Type B pancreatic cell (in vitro differentiated cells): ENCODE results near the gene ALDOA. TPM values are rescaled to one million over a fixed set of nuclear protein-coding genes. Genes with fewer than 3 reads are reported as not detected.

Experiments
- DNase-seq: peaks from one replicate; pipeline ENCODE4 v3.0.0; 2021; ENCODE audit warnings: mixed read lengths; ENCODE audit not compliant: unreplicated experiment; ENCODE audit errors: extremely low spot score
- H3K27ac Mint-ChIP-seq: 2 replicates; pipeline ENCODE4 v1.8.0; 2021; ENCODE audit warnings: mild to moderate bottlenecking, mixed read lengths
- H3K27me3 Mint-ChIP-seq: 2 replicates; pipeline ENCODE4 v1.8.0; 2021; ENCODE audit warnings: mixed read lengths
- H3K36me3 Mint-ChIP-seq: 2 replicates; pipeline ENCODE4 v1.8.0; 2021; ENCODE audit warnings: mixed read lengths
- H3K4me1 Mint-ChIP-seq: one replicate; pipeline ENCODE4 v1.8.0; 2021; ENCODE audit warnings: mixed read lengths; ENCODE audit not compliant: unreplicated experiment
- H3K4me3 Mint-ChIP-seq: 2 replicates; pipeline ENCODE4 v1.8.0; 2021; ENCODE audit warnings: mild to moderate bottlenecking, mixed read lengths
- H3K9me3 Mint-ChIP-seq: 2 replicates; pipeline ENCODE4 v1.8.0; 2021; ENCODE audit warnings: mixed read lengths
- total RNA-seq: library from RNA; stranded (reverse); gene quantifications from 2 replicates; pipeline ENCODE4 v1.2.1, GENCODE V29; 2021; ENCODE audit warnings: low replicate concordance
- TF ChIP-seq, protein P1 (sequence below): fragments of 200-600 bp; sonication (generic); conservative IDR thresholded peaks from 2 replicates; pipeline ENCODE4 v1.5.0; 2021; ENCODE audit warnings: antibody characterized with exemption, mild to moderate bottlenecking

Gene ALDOA
- total RNA-seq, 1 donor from 2014 or later: 620 TPM

DNA sequence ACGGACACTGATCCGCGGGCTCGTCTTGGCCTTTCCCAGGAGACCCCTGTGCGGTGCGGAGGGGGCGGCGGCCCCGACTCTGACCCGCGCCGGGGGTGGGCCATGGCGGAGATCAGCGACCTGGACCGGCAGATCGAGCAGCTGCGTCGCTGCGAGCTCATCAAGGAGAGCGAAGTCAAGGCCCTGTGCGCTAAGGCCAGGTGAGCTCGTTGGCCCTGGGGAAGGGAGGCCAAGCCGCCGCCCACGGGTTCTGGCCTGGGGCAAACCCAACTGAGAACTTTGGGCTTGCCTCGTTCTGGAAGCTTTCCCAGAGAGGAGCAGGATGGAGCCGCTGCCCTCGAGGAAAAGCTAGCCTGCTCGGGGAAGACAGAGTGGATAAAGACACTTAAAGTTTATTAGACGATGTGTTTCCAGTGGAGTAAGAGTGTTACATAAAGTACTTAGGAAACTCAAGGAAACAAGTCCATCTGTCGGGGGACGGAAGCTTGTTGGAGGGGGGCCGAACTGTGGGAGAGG lies 10.8 kb downstream of the ALDOA start:
- H3K4me1 Mint-ChIP-seq: peaks cover 28% of the 10 kb centered on the region
- peak overlapping the region; percentile 97 for H3K4me3 Mint-ChIP-seq
- TF ChIP-seq, protein P1, sequence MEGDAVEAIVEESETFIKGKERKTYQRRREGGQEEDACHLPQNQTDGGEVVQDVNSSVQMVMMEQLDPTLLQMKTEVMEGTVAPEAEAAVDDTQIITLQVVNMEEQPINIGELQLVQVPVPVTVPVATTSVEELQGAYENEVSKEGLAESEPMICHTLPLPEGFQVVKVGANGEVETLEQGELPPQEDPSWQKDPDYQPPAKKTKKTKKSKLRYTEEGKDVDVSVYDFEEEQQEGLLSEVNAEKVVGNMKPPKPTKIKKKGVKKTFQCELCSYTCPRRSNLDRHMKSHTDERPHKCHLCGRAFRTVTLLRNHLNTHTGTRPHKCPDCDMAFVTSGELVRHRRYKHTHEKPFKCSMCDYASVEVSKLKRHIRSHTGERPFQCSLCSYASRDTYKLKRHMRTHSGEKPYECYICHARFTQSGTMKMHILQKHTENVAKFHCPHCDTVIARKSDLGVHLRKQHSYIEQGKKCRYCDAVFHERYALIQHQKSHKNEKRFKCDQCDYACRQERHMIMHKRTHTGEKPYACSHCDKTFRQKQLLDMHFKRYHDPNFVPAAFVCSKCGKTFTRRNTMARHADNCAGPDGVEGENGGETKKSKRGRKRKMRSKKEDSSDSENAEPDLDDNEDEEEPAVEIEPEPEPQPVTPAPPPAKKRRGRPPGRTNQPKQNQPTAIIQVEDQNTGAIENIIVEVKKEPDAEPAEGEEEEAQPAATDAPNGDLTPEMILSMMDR: no peak
- no peaks in the 10 kb centered on the region for H3K9me3 Mint-ChIP-seq
- H3K27ac Mint-ChIP-seq: peak overlapping the region; percentile 96
- no peak for DNase-seq
- no peaks in the 10 kb centered on the region for H3K27me3 Mint-ChIP-seq
- H3K36me3 Mint-ChIP-seq: peaks cover 15% of the 10 kb centered on the region

DNA sequence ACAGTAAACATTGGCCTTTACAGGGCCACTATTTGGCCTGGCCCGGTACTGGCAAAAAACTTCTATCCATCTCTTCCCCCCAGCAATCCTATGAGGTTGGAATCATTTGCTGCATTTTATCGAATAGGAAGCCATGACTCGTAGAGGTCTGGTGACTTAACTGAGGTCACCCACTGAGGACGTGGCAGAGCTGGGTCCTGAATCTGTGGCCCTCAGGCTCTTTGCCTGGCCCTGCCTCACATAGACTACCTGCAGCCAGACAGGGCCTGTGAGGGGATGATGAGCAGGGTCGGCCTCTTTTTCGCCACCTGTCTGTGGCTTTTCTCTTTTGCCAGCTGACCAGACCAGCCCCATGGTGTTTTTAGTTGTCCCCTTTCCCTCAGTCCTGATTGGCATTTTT lies 12.1 kb downstream of the ALDOA start:
- Mint-ChIP-seq H3K9me3 (no peaks in the 10 kb centered on the region), H3K27me3 (no peaks in the 10 kb centered on the region), H3K27ac (peak overlapping the region; percentile 96), H3K4me3 (peak overlapping the region; percentile 97), H3K4me1 (peaks cover 24% of the 10 kb centered on the region), H3K36me3 (peaks cover 15% of the 10 kb centered on the region)
- TF ChIP-seq, protein P1: no peak
- DNase-seq: no peak

DNA sequence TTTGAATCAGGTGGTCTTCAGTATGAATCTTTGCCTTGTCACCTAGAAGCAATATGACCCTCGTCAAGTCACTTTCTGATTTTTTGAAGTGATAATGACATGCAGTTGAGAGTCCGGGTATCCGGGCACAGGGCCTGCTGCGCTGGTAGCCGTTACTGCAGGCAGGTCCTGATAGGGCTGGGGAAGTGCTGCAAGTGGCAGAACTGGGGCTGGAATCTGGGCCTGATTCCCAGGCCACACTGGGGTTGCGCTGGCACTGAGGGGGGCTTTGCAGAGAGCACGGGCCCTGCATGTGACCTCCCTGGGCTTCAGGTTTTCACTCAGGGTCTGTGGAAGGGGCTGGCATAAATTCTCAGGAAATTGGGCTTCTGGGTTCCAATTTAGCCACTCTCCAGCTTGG lies 13.2 kb downstream of the ALDOA start:
- DNase-seq: no peak
- H3K27ac Mint-ChIP-seq: peak overlapping the region; percentile 16

DNA sequence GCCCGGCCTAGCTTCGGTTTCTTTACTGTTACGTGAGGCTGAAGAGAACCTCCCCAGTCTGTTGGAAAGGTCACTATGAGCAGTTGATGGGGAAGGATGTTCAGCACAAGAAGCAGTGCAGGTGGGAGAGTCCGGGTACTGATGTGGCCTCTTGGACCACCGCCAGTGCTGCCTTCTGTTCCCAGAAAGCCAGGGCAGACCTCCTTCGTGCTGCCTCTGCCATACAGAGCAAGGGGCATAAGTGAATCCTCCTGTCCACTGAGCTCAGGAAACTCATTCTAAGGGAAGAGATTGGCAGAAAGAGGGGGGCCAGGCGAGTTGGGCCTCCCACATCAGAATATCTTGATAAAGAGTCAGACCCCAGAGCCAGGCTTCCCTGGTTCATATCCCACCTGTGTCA lies 13.9 kb downstream of the ALDOA start:
- no peak overlapping the region for H3K4me3 Mint-ChIP-seq
- peaks cover 24% of the 10 kb centered on the region for H3K4me1 Mint-ChIP-seq
- no peak overlapping the region for H3K27ac Mint-ChIP-seq
- no peaks in the 10 kb centered on the region for H3K27me3 Mint-ChIP-seq
- no peaks in the 10 kb centered on the region for H3K9me3 Mint-ChIP-seq
- peaks cover 15% of the 10 kb centered on the region for H3K36me3 Mint-ChIP-seq
- TF ChIP-seq, protein P1: no peak
- no peak for DNase-seq

More for the DNA sequence above, 13.2 kb downstream of the ALDOA start:
- Mint-ChIP-seq H3K36me3 (peaks cover 15% of the 10 kb centered on the region), H3K27me3 (no peaks in the 10 kb centered on the region), H3K9me3 (no peaks in the 10 kb centered on the region), H3K4me3 (no peak overlapping the region), H3K4me1 (peaks cover 24% of the 10 kb centered on the region)
- TF ChIP-seq, protein P1: no peak

DNA sequence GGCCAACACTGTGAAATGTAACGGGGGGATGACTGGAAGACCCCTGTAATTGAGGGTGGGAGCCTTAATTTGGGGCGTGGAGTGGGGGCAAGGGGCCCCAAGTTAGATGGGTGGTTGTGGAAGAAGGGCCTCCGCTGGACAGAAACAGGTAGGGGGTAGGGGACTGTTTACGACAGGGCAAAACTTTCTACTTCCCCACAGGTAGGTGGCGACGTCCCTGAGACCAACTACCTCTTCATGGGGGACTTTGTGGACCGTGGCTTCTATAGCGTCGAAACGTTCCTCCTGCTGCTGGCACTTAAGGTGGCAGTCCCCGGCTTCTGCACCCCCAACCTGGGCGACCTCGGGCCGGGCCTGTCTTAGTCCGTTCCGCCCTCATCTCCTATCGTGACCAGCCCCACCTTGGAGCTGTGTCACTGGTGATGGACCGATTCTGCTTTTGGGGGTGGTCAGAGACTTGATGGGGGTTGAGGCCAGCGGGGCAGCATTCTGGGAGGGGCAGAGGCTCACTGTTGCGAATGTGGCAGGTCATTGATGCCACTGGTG lies 17.1 kb downstream of the ALDOA start:
- TF ChIP-seq, protein P1: peak; percentile 19

More for the DNA sequence above, 17.1 kb downstream of the ALDOA start:
- Mint-ChIP-seq H3K27ac (peak overlapping the region; percentile 29), H3K9me3 (no peaks in the 10 kb centered on the region), H3K27me3 (no peaks in the 10 kb centered on the region), H3K4me3 (no peak overlapping the region), H3K36me3 (peaks cover 11% of the 10 kb centered on the region), H3K4me1 (peaks cover 6% of the 10 kb centered on the region)
- no peak for DNase-seq
